Measurements from ENCODE around the gene KIF26B. TPM values are rescaled to one million over a fixed set of nuclear protein-coding genes. Genes with fewer than 3 reads are reported as not detected.

Gene KIF26B
- polyA plus RNA-seq, 1 of the 3 experiments (the other 2 are of a cell fraction) = 2.6 TPM

DNA sequence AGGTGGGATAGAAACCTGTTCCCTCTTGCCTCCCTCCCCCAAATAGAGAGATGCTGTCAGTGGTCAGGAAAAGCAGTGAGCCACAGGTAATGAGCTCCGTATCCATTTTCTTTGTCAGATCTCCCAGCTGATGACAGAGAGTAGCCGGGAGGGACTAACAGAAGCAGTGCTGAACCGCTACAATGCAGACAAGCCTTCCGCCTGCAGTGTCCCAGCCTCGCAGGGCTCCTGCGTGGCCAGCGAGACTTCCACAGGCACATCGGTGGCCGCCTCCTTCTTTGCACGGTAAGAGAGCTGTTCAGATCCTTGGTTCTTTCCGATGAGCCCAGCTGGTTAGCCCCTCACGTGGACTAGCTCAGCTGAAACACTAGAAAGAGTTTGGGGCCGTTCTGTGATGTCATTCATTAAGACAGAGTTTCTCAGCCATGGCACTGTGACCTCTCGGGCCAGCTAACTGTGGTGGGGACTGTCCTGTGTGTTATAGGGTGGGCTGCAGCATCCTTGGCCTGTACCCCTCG, 264.7 kb downstream of the KIF26B start:
- ChIA-PET POLR2A (no interaction called here), CTCF (interaction anchor here (0.7 kb wide), 1 partner anchor 267 kb away, joined by 5 read pairs; no protein-coding TSS in a partner anchor)
- no peaks in the 10 kb centered on the region for H4K20me1 ChIP-seq (ENCODE audit: insufficient read depth)
- no peak overlapping the region for H2AFZ ChIP-seq (ENCODE audit: low read depth)
- H3K4me3 ChIP-seq (ENCODE audit: low read depth in 2 of 2, low read length in 1 of 2) = no peak overlapping the region
- H3K36me3 ChIP-seq (replicated peaks in 1 of 2; ENCODE audit: control insufficient read depth in 1 of 2, insufficient read depth in 2 of 2, low read length in 1 of 2) = peaks cover 0 to 61% of the 10 kb centered on the region in 2 experiments
- no peak overlapping the region for H3K4me2 ChIP-seq
- no peaks in the 10 kb centered on the region for H3K79me2 ChIP-seq (ENCODE audit: insufficient read depth)
- H3K9me3 ChIP-seq = no peaks in the 10 kb centered on the region
- WGBS (ENCODE audit: low lambda C conversion rate) = 88% methylated on average over 6 of the region's 15 CpGs
- no peak overlapping the region for H3K9ac ChIP-seq
- H3K27me3 ChIP-seq (ENCODE audit: insufficient read depth) = no peaks in the 10 kb centered on the region
- peak overlapping the region in 1 of 2 experiments; percentile 2; a peak in 1 of 4 replicates for H3K27ac ChIP-seq (ENCODE audit: low read depth in 2 of 2, low read length in 1 of 2)
- TF ChIP-seq TEAD4 (IDR thresholded peaks at IDR 0.05; ENCODE audit: borderline replicate concordance, insufficient read depth) (no peak), MXI1 (IDR thresholded peaks at IDR 0.05; ENCODE audit: low read depth, low read length) (no peak), USF1 (IDR thresholded peaks at IDR 0.05; ENCODE audit: borderline replicate concordance, low read depth) (no peak), GATA2 (CRISPR knock-in tag; IDR thresholded peaks at IDR 0.05) (no peak), NFIC (IDR thresholded peaks at IDR 0.05; ENCODE audit: borderline replicate concordance) (no peak), SIN3A (IDR thresholded peaks at IDR 0.05; ENCODE audit: borderline replicate concordance, low read depth, low read length) (no peak), NRF1 (IDR thresholded peaks at IDR 0.05; ENCODE audit: low read depth, low read length) (no peak), GABPA (IDR thresholded peaks at IDR 0.05; ENCODE audit: low read depth) (no peak), MEF2A (IDR thresholded peaks at IDR 0.05; ENCODE audit: borderline replicate concordance, low read depth) (no peak), PBX3 (IDR thresholded peaks at IDR 0.05) (no peak)
- TF ChIP-seq, protein P1, sequence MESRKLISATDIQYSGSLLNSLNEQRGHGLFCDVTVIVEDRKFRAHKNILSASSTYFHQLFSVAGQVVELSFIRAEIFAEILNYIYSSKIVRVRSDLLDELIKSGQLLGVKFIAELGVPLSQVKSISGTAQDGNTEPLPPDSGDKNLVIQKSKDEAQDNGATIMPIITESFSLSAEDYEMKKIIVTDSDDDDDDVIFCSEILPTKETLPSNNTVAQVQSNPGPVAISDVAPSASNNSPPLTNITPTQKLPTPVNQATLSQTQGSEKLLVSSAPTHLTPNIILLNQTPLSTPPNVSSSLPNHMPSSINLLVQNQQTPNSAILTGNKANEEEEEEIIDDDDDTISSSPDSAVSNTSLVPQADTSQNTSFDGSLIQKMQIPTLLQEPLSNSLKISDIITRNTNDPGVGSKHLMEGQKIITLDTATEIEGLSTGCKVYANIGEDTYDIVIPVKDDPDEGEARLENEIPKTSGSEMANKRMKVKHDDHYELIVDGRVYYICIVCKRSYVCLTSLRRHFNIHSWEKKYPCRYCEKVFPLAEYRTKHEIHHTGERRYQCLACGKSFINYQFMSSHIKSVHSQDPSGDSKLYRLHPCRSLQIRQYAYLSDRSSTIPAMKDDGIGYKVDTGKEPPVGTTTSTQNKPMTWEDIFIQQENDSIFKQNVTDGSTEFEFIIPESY (IDR thresholded peaks at IDR 0.05; ENCODE audit: borderline replicate concordance, low read depth) = no peak
- TF ChIP-seq, protein P2, sequence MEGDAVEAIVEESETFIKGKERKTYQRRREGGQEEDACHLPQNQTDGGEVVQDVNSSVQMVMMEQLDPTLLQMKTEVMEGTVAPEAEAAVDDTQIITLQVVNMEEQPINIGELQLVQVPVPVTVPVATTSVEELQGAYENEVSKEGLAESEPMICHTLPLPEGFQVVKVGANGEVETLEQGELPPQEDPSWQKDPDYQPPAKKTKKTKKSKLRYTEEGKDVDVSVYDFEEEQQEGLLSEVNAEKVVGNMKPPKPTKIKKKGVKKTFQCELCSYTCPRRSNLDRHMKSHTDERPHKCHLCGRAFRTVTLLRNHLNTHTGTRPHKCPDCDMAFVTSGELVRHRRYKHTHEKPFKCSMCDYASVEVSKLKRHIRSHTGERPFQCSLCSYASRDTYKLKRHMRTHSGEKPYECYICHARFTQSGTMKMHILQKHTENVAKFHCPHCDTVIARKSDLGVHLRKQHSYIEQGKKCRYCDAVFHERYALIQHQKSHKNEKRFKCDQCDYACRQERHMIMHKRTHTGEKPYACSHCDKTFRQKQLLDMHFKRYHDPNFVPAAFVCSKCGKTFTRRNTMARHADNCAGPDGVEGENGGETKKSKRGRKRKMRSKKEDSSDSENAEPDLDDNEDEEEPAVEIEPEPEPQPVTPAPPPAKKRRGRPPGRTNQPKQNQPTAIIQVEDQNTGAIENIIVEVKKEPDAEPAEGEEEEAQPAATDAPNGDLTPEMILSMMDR (IDR thresholded peaks at IDR 0.05) = no peak
- no peaks in the 10 kb centered on the region for H3K9me2 ChIP-seq
- DNase-seq = no peak
- peaks cover 0 to 22% of the 10 kb centered on the region in 2 experiments; a peak in 2 of 4 replicates for H3K4me1 ChIP-seq (ENCODE audit: control insufficient read depth in 1 of 2, insufficient read depth in 2 of 2, low read depth in 1 of 2, low read length in 1 of 2)
- no peaks in the 10 kb centered on the region for H3F3A ChIP-seq (replicated peaks; ENCODE audit: insufficient read depth)

Measured in SK-N-SH (cell line).